Activated naive CD4-positive, alpha-beta T cell treated with anti-CD3 and anti-CD28 coated beads, Interleukin-2, amount 50 U/mL, for 16 hours (primary cell): Measurements from ENCODE around the gene GBX1.
A peak's percentile ranks its signal among the peaks of the same experiment; 100 is the strongest.

Source experiments
- DNase-seq: peaks from one replicate; pipeline ENCODE4 v3.0.0-alpha.2; 2020

The GBX1 gene

DNA sequence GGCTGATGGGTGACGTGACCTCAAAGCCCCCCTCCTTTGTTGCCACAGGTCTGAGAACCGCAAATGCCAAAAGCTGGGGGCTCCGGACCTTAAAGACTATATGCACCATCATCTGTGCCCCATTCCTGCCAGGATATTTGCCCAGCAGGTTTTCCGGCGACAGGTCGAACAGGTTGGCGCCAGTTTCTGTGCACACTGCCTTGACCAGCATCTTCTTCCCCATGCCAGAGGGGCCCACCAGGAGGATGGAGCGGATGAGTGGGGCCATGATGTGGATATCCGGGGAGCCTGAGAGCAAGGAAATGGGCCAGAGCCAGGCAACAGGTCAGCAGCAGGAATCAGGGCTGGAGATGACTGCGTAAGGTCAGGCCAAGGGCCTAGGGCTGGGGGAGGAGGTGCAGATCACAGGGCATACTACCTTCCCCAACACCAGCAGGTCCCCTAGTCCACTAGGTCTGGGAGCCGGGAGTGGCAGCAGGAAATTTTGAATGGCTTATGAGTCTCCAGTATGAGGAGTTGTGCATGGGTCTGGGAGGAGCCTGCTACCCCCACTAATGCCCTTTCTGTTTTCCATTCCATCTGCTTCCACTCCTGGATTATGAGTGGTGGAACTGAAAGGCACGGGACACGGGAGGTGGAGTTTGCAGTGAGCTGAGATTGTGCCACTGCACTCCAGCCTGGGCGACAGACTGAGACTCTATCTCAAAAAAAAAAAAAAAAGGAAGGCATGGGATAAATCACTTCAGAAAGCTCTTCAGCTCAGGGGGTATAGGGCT lies 25.9 kb upstream of the GBX1 start:
- no peak for DNase-seq

DNA sequence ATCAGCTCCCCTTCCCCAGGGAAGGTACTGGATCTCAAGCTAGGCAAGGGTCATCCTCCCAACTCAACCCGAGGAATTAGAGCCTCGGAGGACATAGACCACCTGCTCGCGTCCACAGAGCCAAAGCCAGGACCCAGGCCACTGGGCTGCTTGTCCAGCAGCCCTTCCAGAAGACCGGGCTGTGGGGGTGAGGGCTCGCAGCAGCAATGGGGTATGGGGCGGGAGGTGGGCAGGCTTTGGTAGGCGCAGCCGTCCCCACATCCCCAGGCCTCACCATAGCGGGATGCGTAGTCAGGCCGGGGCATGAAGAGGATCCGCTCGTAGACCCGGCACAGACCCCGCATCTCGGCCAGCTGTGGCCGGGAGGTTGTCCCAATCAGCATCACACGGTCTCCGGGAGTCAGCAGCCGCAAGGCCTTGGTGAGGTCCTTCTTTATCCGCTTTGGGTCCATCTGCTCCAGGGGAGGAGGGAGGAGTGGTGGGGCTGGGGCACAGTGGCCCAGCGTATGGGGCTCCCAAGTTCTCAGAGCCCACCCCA lies 24.6 kb upstream of the GBX1 start:
- no peak for DNase-seq

DNA sequence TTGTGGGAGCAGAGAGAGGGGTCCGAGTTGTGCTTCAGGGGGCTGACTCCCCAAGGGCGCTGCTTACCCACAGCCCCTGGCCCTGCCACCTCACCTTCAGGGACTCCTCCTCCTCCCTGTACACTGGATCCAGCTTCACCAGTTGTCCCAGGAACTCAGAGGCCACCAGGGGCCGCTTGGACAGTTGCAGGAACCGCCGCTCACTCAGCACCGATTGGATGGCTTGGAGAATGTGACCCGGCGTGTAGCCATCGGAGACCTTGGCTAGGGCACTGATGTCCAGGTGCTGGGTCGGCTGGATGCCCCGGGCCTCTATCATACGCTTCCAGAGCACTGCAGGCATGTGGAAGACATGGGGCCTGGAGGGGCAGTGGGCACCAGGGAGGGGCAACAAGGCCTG lies 24.1 kb upstream of the GBX1 start:
- DNase-seq: no peak

DNA sequence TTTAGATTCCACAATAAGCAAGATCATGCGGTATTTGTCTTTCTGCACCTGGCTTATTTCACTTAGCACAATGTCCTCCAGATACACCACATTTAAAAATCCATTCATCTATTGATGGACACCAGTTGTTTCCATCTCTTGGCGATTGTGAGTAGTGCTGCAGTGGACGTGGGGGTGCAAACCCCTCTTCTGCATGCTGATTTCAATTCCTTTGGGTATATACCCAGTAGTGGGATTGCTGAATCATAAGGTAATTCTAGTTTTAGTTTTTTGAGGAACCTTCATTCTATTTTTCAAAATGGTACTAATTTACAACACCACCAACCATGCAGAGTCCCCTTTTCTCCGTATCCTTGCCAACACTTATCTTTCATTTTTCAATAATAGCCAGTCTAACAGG lies 21.5 kb upstream of the GBX1 start:
- DNase-seq: no peak

DNA sequence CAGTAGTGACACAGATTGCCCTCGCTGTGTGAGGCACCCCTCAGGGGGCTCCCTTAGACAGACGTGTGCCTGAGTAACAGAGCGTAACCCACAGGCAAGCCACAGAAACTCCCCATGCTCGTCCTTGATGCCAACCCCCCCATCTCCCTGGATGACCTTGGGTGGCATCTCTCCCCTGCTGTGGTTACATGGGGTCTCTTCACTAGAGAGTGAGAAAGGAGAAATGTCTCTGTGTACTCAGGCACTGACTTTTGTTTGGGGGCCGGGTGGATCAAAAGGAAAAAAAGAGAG lies 20.7 kb upstream of the GBX1 start:
- DNase-seq: no peak

- no peak for DNase-seq
These were observed 20.1 kb upstream of the GBX1 start for GRCh38 chr7:151187409-151188251.

DNA sequence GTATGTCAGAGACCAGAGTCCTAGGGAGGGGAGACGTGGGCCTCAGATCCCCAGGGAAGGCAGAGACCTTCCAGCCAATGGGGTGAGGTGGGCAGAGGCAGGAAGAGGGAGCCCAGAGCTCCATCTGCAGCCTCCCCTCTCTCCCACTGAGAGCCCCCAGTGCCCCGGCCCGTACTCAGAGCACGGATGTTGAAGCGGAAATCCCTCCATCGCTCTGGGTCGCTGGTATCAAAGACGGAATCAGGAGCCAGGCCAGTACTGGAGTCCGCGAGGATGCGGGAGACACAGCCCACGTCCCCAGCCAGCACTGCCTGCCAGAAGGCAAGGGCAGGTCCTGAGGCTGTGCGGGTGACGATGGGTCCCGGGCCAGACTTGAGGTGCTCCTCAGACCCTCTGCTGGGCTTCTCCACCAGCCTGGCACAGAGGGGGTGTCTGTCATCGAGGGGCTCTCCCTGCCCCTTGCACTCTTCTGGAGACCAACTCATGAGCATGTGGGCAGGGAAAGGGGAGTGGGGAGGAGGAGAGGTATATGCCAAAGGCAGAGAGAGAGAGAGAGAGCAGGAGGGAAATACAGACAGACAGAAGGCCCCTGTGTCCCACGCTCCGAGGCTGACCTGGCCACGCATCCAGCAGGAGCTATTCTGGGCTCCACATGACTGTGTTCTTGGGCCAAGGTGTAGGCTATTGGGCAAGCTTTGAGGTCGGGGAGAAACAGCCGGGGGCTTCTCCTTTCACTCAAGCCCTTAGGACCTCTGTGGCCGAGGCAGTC lies 19.3 kb upstream of the GBX1 start, which contains the start of gene ASB10:
ASB10 (minus strand) TSS at position 611 of the 769 bp plus-strand sequence; CDS start at position 491, 120 bp downstream.
- no peak for DNase-seq

DNA sequence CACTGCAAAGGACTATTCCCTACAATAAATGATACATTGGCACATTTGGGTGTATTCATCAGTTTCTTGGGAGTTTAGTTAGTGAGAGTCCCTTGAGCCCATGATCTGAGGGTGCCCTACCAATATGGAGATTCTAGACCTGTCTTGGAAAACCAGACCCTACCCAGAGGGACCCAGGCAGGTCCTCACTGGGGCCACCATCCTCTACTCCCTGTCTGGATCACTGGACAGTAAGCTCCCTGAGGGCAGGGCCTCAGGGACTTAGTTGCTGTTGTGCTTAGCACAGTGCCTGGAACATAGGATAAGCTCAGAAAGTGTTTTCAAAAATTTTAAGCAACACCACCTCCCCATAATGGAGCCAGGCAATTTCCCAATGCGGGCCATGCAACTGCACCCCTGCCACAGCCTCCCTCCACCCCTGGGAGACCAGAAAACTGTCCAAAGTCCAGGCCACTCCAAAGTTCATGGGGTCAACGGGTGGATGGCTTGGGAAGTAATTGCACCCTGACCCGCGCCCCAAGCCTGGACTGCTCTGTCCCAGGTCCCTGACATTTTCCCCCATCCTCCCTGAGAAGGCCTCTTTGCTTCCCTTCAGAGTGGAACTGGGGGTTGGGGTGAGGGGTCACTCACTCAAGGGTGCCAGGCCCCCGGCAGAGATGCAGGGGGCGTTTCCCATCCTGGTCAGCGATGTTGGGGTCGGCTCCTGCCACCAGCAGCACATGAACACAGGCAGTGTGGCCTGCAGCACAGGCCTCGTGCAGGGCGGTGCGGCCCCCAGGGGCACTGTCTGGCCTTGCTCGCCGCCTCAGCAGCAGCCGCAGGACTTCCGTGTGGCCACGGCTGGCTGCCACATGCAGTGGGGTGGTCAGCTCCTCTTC lies 18.5 kb upstream of the GBX1 start:
- DNase-seq: no peak

DNA sequence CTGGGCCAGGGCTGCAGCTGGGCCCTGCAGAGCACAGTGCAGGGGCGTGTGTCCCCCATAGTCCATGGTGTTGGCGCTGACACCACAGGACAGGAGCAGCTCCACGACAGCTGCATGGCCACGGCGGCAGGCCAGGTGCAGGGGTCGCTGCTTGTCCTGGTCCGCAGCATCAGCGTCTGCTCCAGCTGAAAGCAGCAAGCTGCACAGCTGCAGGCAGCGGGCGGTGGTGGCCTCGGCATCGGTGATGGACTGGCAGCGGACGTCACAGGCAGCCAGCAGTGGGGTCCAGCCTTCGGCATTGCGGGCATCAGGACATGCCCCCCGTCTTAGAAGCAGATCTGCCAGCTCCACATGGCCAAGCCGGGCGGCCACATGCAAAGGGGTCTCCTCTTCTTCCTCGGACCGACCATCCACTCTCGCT lies 13.5 kb upstream of the GBX1 start:
- DNase-seq: no peak

- no peak for DNase-seq
These were observed 12.5 kb upstream of the GBX1 start for GRCh38 chr7:151179946-151180345.

DNA sequence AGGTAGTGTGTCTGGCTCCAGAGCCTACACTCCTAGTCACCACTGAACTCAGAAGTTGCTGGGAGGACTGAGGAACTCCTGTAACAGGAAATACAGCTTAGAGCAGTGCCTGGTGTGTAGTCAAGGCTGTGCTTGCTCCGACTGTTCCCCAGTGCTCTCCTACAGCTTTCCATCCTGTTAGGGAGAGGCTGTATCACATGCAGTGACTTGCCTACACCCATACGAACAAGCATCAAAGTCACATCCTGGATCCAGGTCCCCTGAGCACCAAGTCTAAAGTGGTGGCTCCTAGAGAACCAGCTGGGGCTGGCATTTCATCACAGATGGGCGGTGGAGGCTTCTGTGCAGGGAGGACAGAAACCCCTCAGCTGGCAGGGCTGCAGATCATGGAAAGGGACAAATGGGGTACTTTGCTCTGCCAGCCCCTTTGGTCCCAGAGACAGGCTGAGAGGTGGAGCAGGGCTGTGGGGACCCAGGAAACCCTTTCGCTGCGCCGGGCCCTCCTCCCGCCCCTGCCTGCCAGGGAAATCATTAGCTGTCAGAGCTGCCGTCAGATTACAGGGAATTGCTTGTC lies 11.9 kb upstream of the GBX1 start:
- DNase-seq: no peak

- DNase-seq: no peak
These were observed 11.3 kb upstream of the GBX1 start for GRCh38 chr7:151178831-151179230.

- no peak for DNase-seq
These were observed 10.7 kb upstream of the GBX1 start for GRCh38 chr7:151178236-151178635.

DNA sequence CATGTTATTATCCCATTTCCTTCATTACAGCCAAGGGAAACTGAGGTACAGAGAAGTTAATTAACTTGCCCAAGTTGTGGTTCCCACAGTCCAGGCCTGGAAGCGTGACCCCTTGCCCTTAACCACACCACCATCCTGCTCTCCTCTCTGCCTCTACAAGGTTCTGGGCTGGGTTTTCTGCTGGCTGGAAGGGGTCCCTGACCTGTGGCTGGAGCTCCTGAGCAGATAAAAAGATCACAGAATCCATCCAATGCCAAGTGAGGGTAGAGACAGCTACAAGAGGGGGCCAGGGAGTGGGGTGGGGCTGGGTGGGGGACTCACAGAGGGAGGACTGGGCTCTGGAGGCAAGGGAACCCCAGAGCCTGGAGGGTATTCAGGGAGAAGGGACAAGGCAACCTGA lies 9.8 kb upstream of the GBX1 start:
- DNase-seq: no peak

- no peak for DNase-seq
These were observed 8.9 kb upstream of the GBX1 start for GRCh38 chr7:151176401-151176800.

DNA sequence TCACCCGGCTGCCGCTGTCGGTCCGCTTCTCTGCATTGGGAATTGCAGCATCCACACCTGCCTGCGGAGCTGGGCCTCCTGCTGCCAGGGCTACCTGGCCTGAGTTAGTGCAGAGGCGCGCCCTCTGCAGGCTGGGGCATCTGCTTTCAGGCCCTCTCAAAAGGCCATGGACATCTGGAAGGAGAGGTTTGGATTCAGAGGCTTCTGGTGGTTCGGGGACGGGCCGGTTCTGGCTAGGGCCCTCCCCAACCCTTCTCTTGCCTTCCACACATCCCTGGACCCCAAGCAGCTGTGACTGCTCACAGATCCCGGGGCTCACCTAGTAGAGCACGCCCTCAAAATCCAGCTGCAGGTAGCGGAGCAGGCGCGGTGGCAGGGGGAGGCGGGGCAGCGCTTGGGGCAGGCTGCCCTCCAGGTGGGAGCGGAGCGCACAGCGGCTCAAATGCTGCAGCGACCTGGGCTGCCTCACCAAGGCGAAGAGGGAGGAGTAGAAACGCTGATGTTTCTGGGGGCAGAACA lies 8.4 kb upstream of the GBX1 start:
- no peak for DNase-seq

GRCh38 chr7:151175047-151175792 lies 7.7 kb upstream of the GBX1 start:
- no peak for DNase-seq

DNA sequence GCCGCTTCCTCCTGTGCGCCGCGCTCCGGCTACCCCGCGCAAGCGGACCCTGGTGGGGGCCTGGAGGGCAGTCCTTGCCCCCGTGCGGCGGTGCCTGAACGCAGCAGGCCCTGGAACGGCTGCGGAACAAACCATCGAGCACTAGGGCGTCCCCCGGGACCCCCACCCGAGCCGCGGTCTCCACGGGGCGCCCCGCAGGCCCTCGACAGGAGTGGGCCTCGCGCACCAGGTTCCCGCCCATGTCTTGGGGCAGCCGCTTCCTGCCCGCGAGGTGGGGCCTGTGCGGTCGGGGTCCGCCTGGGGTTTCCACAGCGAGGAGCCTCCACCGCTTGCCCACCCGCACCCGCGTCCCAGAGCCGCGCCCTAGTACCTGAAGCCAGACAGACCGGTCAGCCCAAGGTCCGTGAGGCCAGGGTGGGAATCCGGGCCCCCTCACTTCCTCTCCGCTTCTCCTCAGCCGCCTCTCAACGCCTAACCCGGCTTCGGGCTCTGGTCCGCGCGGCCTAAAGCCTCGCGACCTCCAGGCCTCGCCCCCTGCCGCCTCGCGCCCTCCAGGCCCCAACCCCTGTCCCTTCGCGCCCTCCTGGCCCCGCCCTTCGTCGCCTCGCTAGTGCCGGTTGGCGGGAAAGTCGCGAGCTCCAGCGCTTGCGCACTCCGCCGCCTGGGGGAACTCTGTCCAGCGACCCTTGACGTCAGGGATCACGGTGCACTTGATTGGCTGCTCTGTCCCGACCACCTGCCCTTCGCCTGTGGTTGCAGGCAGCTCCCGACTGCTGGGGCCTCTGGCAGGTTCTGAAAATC lies 7.0 kb upstream of the GBX1 start:
- DNase-seq: peak; percentile 31

DNA sequence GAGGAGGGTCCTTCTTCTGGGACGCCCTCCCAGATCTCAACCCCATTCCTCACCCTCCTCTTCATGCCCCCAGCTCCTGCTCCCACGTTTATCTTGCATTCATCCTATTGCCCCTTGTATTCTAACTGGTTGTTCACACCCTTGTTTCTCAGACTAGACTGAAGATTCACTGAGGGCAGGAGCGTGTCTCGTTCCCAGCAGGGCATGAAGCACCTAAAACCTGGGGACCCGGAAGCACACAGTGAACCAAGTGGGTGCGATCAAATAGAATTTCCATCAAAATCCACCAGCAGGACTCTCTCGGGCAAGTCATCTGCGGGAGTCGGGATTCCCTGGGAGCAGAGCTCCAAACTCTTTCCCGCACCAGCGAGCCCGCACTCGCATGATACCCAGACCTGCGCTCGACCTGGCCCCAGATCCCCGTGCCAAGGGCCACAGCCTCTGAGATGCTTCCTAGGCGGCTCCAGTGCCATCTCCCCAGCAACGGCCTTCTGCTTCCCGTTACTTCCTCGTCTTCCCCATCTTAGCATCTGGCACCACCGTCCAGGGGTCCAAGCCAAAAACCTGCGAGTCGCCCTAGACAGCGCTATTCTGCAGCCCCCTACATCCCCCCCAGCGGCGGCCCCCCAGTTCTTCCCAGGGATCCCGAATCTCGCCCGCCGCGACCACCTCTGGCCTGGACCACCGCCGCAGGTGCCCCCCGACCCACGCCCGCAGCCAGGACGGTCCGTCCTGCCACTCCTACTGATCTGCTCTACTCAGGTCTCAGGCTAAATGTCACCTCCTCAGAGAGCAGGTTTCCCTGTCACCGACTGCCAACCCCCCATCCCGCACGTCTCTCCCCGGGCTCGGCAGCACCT lies 6.1 kb upstream of the GBX1 start:
- no peak for DNase-seq
